ENCODE data around the gene HRCT1. TPM values are rescaled to one million over a fixed set of nuclear protein-coding genes. Genes with fewer than 3 reads are reported as not detected.
"Not testable (repeated sequence)": the region's sequence is repeated elsewhere in the genome, so short reads cannot be mapped to it uniquely, and the experiment has no call there.

The HRCT1 gene
- total RNA-seq, 3 donors from 2014 or later, result 3.4 to 16.0 (median 12.8) TPM

GRCh38 chr9:35882263-35882848 lies 23.6 kb upstream of the HRCT1 start:
- intact Hi-C loops (cut with DNase I; ENCODE audit: low total_unique reads), result no loop called here

GRCh38 chr9:35882996-35883395 lies 23.0 kb upstream of the HRCT1 start:
- H3K27me3 ChIP-seq, result no peaks in the 10 kb centered on the region
- TF ChIP-seq POLR2A (IDR thresholded peaks at IDR 0.05), result no peak
- TF ChIP-seq CTCF (IDR thresholded peaks at IDR 0.05), result no peak
- TF ChIP-seq POLR2AphosphoS5 (IDR thresholded peaks at IDR 0.05), result no peak
- H3K9me3 ChIP-seq, result no peaks in the 10 kb centered on the region
- H3K27ac ChIP-seq, result no peak overlapping the region
- intact Hi-C loops (cut with DNase I; ENCODE audit: low total_unique reads), result no loop called here
- no peaks in the 10 kb centered on the region for H3K4me1 ChIP-seq
- no peak for DNase-seq (ENCODE audit: low spot score in 2 of 2)
- H3K36me3 ChIP-seq, result no peaks in the 10 kb centered on the region
- H3K4me3 ChIP-seq, result no peak overlapping the region

More at GRCh38 chr9:35882263-35882848, 23.6 kb upstream of the HRCT1 start:
- Histone ChIP-seq H3K9me3 (no peaks in the 10 kb centered on the region), H3K4me3 (no peak overlapping the region), H3K27me3 (no peaks in the 10 kb centered on the region), H3K27ac (no peak overlapping the region), H3K4me1 (no peaks in the 10 kb centered on the region), H3K36me3 (no peaks in the 10 kb centered on the region)
- TF ChIP-seq POLR2AphosphoS5 (IDR thresholded peaks at IDR 0.05) (peak in 2 of 3 donors; percentile 52 to 65), CTCF (IDR thresholded peaks at IDR 0.05) (peak; percentile 87 to 96 (median 91)), POLR2A (IDR thresholded peaks at IDR 0.05) (no peak)
- peak; percentile 76 to 81 for DNase-seq (ENCODE audit: low spot score in 2 of 2)

- H3K9me3 ChIP-seq; H3K27ac ChIP-seq; H3K4me1 ChIP-seq; DNase-seq (ENCODE audit: low spot score in 2 of 2); H3K36me3 ChIP-seq; H3K4me3 ChIP-seq; H3K27me3 ChIP-seq: not testable (repeated sequence)
- intact Hi-C loops (cut with DNase I; ENCODE audit: low total_unique reads), result loop anchor here (5.0 kb wide), 1 partner anchor 93 kb away; the partner anchor contains the start of gene NPR2
These were observed 21.1 kb upstream of the HRCT1 start for GRCh38 chr9:35884908-35885307.

GRCh38 chr9:35891646-35892045 lies 14.4 kb upstream of the HRCT1 start:
- intact Hi-C loops (cut with DNase I; ENCODE audit: low total_unique reads), result no loop called here
- Histone ChIP-seq H3K4me3 (no peak overlapping the region), H3K9me3 (no peaks in the 10 kb centered on the region), H3K27ac (no peak overlapping the region), H3K4me1 (no peaks in the 10 kb centered on the region), H3K36me3 (no peaks in the 10 kb centered on the region), H3K27me3 (no peaks in the 10 kb centered on the region)
- TF ChIP-seq POLR2AphosphoS5 (IDR thresholded peaks at IDR 0.05) (no peak), POLR2A (IDR thresholded peaks at IDR 0.05) (no peak), CTCF (IDR thresholded peaks at IDR 0.05) (no peak)
- DNase-seq (ENCODE audit: low spot score in 2 of 2), result no peak

- H3K4me1 ChIP-seq, result no peaks in the 10 kb centered on the region
- no peaks in the 10 kb centered on the region for H3K27me3 ChIP-seq
- no peak for DNase-seq (ENCODE audit: low spot score in 2 of 2)
- no peaks in the 10 kb centered on the region for H3K9me3 ChIP-seq
- intact Hi-C loops (cut with DNase I; ENCODE audit: low total_unique reads), result no loop called here
- no peak for TF ChIP-seq POLR2A (IDR thresholded peaks at IDR 0.05)
- no peak for TF ChIP-seq POLR2AphosphoS5 (IDR thresholded peaks at IDR 0.05)
- TF ChIP-seq CTCF (IDR thresholded peaks at IDR 0.05), result no peak
- H3K36me3 ChIP-seq, result no peaks in the 10 kb centered on the region
- no peak overlapping the region for H3K4me3 ChIP-seq
- no peak overlapping the region for H3K27ac ChIP-seq
These were observed 14.0 kb upstream of the HRCT1 start for GRCh38 chr9:35892051-35892450.

All from breast epithelium (tissue), 4 donors.